Fibroblast of villous mesenchyme (primary cell): ENCODE data around the gene GPR143. TPM values are rescaled to one million over a fixed set of nuclear protein-coding genes. Genes with fewer than 3 reads are reported as not detected.

Experiments used
- DNase-seq: peaks from one replicate; pipeline ENCODE4 v3.0.0-alpha.2; 2010; ENCODE audit warnings: low read depth
- H3K4me3 ChIP-seq: 2 replicates; pipeline ENCODE4 v1.5.1; 2011; ENCODE audit warnings: low read depth, mild to moderate bottlenecking, low read length
- total RNA-seq: library from RNA; depleted of rRNA; stranded (reverse); fragments of >200 nt; gene quantifications from 2 replicates; pipeline ENCODE4 v1.2.3, GENCODE V29; 2012
- TF ChIP-seq, protein P1 (sequence below): IDR thresholded peaks from 2 replicates; pipeline ENCODE4 v1.5.1; 2012; ENCODE audit warnings: low read depth, mild to moderate bottlenecking, low read length; ENCODE audit not compliant: insufficient read depth

The GPR143 gene
- total RNA-seq, 1 donor = 0.43 TPM

DNA sequence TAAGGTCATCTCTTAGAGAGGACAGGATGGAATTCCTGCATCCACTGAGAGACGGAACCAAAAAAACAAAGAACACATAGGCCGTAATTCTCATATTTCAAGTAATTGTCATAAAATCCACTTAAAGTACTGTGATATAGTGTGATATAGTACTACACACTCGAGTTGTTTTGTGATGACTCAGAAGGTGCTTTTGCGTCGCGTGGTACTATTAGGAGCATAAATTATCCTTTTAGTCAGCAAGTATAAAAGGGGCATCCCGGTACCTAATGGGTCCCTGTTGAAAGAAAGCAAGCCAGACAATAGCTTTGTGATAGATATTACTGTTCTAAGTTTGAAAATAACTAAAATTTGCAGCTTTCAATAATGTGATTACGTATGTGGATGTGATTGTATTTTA, 55.3 kb downstream of the GPR143 start:
- TF ChIP-seq, protein P1, sequence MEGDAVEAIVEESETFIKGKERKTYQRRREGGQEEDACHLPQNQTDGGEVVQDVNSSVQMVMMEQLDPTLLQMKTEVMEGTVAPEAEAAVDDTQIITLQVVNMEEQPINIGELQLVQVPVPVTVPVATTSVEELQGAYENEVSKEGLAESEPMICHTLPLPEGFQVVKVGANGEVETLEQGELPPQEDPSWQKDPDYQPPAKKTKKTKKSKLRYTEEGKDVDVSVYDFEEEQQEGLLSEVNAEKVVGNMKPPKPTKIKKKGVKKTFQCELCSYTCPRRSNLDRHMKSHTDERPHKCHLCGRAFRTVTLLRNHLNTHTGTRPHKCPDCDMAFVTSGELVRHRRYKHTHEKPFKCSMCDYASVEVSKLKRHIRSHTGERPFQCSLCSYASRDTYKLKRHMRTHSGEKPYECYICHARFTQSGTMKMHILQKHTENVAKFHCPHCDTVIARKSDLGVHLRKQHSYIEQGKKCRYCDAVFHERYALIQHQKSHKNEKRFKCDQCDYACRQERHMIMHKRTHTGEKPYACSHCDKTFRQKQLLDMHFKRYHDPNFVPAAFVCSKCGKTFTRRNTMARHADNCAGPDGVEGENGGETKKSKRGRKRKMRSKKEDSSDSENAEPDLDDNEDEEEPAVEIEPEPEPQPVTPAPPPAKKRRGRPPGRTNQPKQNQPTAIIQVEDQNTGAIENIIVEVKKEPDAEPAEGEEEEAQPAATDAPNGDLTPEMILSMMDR = no peak
- no peak overlapping the region for H3K4me3 ChIP-seq
- DNase-seq = no peak

DNA sequence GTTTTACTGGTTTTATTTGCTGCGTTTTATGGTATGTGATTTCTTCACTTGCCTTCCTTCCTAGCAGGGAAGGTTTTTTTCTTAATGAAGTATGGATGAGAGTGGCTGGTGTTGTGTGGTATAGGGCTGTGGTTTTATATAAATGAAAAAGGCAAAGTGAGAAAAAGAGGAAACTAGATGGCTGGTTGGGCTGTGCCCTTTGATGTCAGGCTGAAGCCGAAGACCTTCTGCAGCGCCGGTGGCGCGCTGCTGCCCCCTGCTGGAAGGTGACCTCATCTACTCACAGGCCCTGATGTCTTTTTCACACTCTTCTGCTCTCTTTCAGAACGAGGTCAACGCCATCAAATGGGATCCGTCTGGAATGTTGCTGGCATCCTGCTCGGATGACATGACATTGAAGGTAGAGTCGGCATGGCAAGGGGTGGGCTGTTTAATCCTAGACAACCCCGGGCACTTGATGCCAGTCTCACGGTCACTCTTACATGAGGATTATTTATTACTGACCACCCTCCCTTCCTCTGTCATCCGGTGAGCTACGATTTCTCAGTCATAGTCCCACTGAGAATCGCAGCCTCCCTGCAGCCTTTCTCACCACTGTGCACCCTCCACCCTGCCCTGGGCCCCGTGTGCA, 56.6 kb downstream of the GPR143 start:
- TF ChIP-seq, protein P1 = peak; percentile 71
- H3K4me3 ChIP-seq = no peak overlapping the region
- peak; percentile 58 for DNase-seq

DNA sequence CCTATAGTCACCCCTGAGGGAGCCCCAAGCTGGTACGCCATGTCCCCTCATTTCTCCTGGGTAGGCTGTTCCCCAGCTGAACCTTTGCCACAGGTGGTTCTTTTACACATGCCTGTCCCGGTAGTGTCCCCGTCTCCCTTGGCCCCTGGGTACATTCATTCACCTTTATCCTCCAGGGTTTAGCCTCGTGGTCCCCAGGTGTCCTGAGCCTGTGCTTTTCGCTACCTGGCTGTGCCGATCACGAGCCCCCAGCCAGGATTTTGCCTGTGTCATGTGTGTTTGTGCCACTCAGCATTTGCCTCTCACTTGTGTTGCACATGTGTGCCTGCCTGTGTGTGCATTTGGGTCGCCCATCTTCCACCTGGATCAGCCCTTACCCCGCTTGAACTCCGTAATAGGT, 57.6 kb downstream of the GPR143 start:
- no peak for DNase-seq
- H3K4me3 ChIP-seq = no peak overlapping the region
- TF ChIP-seq, protein P1 = no peak

DNA sequence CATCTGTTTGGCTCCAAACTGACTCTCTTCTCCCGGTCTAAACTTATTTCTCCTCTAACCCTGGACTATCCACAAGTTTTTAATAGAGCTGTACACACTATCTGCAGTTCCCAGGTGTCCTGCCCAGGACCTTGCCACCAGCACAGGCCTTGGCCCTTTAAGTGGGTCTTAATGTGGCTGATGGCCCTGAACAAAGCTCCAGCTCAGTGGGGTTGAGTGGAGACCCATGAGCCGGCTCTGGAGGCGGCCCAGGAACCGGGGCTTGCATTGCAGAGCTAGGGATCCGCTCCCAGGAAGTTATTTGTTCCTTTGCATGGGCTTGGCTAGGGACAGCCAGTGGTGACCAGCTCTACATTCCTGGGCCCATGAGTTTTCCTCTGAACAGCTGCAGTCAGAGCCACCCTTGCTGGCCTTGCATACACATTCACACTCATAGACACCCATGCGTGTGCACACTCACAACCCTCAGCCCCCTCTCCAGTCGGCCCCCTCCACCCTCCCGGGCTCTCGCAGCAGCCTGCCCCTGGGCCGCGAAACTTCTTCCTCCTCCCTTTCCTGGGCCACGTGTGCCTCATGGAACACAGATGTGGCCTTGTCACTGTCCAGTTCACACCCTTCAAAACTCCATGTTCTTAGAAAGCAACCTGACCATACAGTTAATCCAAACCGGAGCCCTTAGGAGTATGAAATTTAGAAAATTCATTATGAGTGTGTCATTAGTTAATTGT, 58.2 kb downstream of the GPR143 start:
- no peak for DNase-seq
- TF ChIP-seq, protein P1 = no peak
- no peak overlapping the region for H3K4me3 ChIP-seq

DNA sequence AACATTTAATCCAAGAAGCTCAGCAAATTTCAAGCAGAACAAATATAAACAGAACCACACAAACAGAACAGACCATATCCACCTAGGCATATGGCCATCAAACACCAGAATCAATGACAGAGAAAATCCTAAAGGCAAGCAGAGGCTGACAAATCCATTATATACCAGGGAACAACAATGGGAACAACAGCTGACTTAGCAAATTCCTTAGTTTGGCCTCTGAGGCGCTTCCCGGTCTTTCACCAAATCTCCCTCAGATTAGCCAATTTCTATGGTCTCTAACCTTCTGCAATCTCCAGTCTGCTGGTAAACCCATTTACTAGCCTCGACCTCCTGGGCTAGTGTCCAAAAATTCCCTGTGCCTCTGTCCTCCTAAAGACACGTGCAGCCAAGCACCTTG, 59.2 kb downstream of the GPR143 start:
- no peak for DNase-seq
- no peak overlapping the region for H3K4me3 ChIP-seq
- TF ChIP-seq, protein P1 = no peak

DNA sequence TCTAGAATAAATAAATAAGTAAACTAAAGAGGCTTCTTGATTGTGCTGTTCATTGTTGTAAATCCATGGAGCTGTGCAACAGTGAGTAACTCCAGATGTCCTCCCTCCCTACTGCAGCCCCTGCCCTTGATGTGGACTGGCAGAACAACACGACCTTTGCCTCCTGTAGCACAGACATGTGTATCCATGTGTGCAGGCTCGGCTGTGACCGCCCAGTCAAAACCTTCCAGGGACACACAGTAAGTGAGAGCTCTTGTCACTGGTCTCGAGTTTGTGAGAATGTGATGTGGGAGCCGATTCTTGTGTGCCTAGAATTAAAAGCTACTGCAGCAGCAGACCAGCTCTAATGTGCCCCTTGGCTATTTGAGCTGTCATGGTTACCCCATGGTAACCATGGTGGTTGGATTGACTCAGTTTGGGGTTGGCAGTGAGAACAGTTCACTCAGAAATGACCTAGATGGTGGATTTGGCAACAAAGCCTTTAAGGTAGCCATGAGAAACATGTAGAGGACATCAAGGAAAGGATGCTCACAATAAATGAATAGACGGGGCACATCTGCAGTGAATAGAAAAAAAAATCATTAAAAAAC, 60.7 kb downstream of the GPR143 start:
- TF ChIP-seq, protein P1 = no peak
- DNase-seq = no peak

More for the DNA sequence above, 60.7 kb downstream of the GPR143 start:
- no peak overlapping the region for H3K4me3 ChIP-seq
